ENCODE results near the gene PACRG. TPM values are rescaled to one million over a fixed set of nuclear protein-coding genes. Genes with fewer than 3 reads are reported as not detected.

Gene PACRG
- total and polyA plus RNA-seq, 2 of the 8 experiments (the other 6 are each of a cell fraction or from before 2014, with no cell fraction given): 0.44 to 0.54 TPM

DNA sequence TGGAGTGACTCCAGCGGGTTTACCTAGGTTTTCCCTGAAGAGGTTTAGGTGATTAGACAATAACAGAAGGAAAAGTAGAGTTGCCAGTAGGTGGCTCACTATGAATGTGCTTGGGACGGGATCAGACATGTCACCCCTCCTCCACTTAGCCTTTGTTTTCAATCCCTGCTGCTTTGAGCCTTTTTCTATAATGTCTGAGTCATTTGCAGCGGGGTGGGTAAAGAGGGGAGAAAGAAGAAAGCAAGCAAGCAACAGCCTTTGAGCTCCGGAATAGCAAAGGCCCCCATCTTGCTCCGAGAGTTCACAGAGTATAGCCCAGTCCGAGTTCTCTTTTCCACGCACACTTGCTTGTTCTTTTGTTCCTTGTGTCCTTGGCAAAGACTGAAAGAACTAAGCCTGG is 129.1 kb downstream of the PACRG start (continued):
- TF ChIP-seq ZNF274 (IDR thresholded peaks at IDR 0.05; ENCODE audit: borderline replicate concordance, extremely low read depth, low read length) (no peak), BCL11A (IDR thresholded peaks at IDR 0.05; ENCODE audit: low read depth in 2 of 2, low read length in 2 of 2) (no peak), GABPA (IDR thresholded peaks at IDR 0.05; ENCODE audit: borderline replicate concordance, insufficient read depth, low read length) (no peak), MAFK (IDR thresholded peaks at IDR 0.05; ENCODE audit: low read depth, low read length) (peak; percentile 71), SP4 (IDR thresholded peaks at IDR 0.05; ENCODE audit: low read length) (no peak), TCF12 (IDR thresholded peaks at IDR 0.05; ENCODE audit: low read depth, low read length) (no peak), EZH2 (IDR thresholded peaks at IDR 0.05; ENCODE audit: low read depth, low read length, severe bottlenecking) (no peak), RXRA (IDR thresholded peaks at IDR 0.05; ENCODE audit: insufficient read depth, low read depth, low read length) (no peak), PHF8 (conservative IDR thresholded peaks at IDR 0.05; ENCODE audit: low read depth, low read length) (no peak), SIRT6 (IDR thresholded peaks at IDR 0.05; ENCODE audit: low read length) (no peak), POLR2A (IDR thresholded peaks at IDR 0.05; ENCODE audit: control extremely low read depth in 1 of 2, low read depth in 2 of 2, low read length in 2 of 2) (no peak), HDAC6 (IDR thresholded peaks at IDR 0.05; ENCODE audit: low read depth, low read length) (no peak), JUND (IDR thresholded peaks at IDR 0.05; ENCODE audit: low read length) (peak; percentile 93), CTBP2 (IDR thresholded peaks at IDR 0.05; ENCODE audit: borderline replicate concordance, insufficient read depth, insufficient read length, low read length) (no peak), SP1 (IDR thresholded peaks at IDR 0.05; ENCODE audit: low read depth, low read length) (peak; percentile 73; the same call in 1 of the 2 replicates), POLR2AphosphoS5 (IDR thresholded peaks at IDR 0.05; ENCODE audit: low read depth, low read length) (no peak), KDM1A (IDR thresholded peaks at IDR 0.05; ENCODE audit: borderline replicate concordance, low read length) (no peak), CBX5 (IDR thresholded peaks at IDR 0.05; ENCODE audit: low read depth, low read length) (no peak), NRF1 (IDR thresholded peaks at IDR 0.05; ENCODE audit: low read depth, low read length) (no peak), SRF (IDR thresholded peaks at IDR 0.05; ENCODE audit: low read depth, low read length) (no peak), TAF7 (optimal IDR thresholded peaks at IDR 0.05; ENCODE audit: borderline replicate concordance, low read depth, low read length) (no peak)
- TF ChIP-seq, protein P1, sequence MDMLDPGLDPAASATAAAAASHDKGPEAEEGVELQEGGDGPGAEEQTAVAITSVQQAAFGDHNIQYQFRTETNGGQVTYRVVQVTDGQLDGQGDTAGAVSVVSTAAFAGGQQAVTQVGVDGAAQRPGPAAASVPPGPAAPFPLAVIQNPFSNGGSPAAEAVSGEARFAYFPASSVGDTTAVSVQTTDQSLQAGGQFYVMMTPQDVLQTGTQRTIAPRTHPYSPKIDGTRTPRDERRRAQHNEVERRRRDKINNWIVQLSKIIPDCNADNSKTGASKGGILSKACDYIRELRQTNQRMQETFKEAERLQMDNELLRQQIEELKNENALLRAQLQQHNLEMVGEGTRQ (IDR thresholded peaks at IDR 0.05; ENCODE audit: low read length): no peak
- TF ChIP-seq, protein P2, sequence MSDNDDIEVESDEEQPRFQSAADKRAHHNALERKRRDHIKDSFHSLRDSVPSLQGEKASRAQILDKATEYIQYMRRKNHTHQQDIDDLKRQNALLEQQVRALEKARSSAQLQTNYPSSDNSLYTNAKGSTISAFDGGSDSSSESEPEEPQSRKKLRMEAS (IDR thresholded peaks at IDR 0.05): no peak
